Activated CD4-positive, alpha-beta T cell treated with anti-CD3 and anti-CD28 coated beads for 36 hours (primary cell): ENCODE data around the gene DGKI. TPM values are rescaled to one million over a fixed set of nuclear protein-coding genes. Genes with fewer than 3 reads are reported as not detected.

Experiments
- ATAC-seq: fragments of 200-7000 bp; cut with Tn5 transposase; one replicate; pipeline ENCODE4 v1.10.0; 2021; ENCODE audit warnings: mild to moderate bottlenecking, moderate library complexity
- CTCF ChIA-PET: fragments of 350-600 bp; sonication (Branson Sonifier 250); formaldehyde crosslinking; loops from one replicate; lab custom pipeline; 2021; ENCODE audit warnings: antibody characterized with exemption; lab: Charles Lee
- POLR2A ChIA-PET: fragments of 350-600 bp; sonication (Branson Sonifier 250); formaldehyde crosslinking; loops from one replicate; lab custom pipeline; 2021; ENCODE audit warnings: antibody characterized with exemption, inconsistent platforms; lab: Charles Lee
- DNase-seq: peaks from one replicate; pipeline ENCODE4 v3.0.0-alpha.2; 2020
- H3K27ac Mint-ChIP-seq: one replicate; pipeline ENCODE4 v1.8.0; 2021; ENCODE audit warnings: mixed read lengths
- H3K27me3 Mint-ChIP-seq: one replicate; pipeline ENCODE4 v1.8.0; 2021; ENCODE audit warnings: mixed read lengths
- H3K36me3 Mint-ChIP-seq: one replicate; pipeline ENCODE4 v1.8.0; 2021; ENCODE audit warnings: low read depth, mixed read lengths
- H3K4me1 Mint-ChIP-seq: one replicate; pipeline ENCODE4 v1.8.0; 2021; ENCODE audit warnings: mixed read lengths
- H3K4me3 Mint-ChIP-seq: one replicate; pipeline ENCODE4 v1.8.0; 2021; ENCODE audit warnings: mild to moderate bottlenecking, moderate library complexity, mixed read lengths
- H3K9me3 Mint-ChIP-seq: one replicate; pipeline ENCODE4 v1.8.0; 2021; ENCODE audit warnings: low read depth, mixed read lengths
- intact Hi-C, 2 experiments: fragments of 100-400 bp; cut with DNase I in 1 of 2; cut with micrococcal nuclease in 1 of 2; formaldehyde crosslinking; loops; one replicate each; pipeline versions ENCODE4 v1.14.2 to v1.15.1; 2022 to 2024; cut with DNase I, micrococcal nuclease
- total RNA-seq, 2 experiments: library from RNA; stranded (reverse); gene quantifications; one replicate each; pipeline ENCODE4 v1.2.3, GENCODE V29; 2021

DGKI gene
- total RNA-seq, 2 experiments from 2014 or later: 2.9 to 3.0 TPM

DNA sequence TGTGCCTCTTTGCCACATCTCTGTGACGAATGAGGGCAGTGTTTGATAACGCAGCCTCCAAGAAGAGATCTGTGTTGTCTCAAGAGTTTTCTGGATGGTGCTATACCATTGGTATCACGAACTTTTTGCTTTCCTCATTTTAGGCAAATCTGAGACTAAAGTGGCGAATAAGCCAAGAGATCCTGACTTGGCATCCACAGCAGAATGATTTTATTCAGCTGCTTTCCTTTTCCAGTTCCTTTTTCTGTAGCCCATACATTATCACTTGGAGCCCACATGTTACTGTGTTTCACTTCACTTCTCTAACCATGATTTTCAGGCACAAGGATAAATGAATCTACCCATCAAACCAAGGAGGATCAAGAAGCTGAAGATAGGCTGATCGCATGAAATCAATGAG, 325.3 kb downstream of the DGKI start:
- no peak overlapping the region for H3K4me3 Mint-ChIP-seq
- ChIA-PET CTCF (no interaction called here), POLR2A (no interaction called here)
- ATAC-seq: no peak
- intact Hi-C loops: no loop called here
- no peak overlapping the region for H3K27ac Mint-ChIP-seq
- no peaks in the 10 kb centered on the region for H3K4me1 Mint-ChIP-seq
- no peaks in the 10 kb centered on the region for H3K9me3 Mint-ChIP-seq
- DNase-seq: no peak
- peaks cover 3% of the 10 kb centered on the region for H3K27me3 Mint-ChIP-seq
- no peaks in the 10 kb centered on the region for H3K36me3 Mint-ChIP-seq

GRCh38 chr7:137519947-137520346, 326.8 kb downstream of the DGKI start:
- no peaks in the 10 kb centered on the region for H3K4me1 Mint-ChIP-seq
- peaks cover under 1% of the 10 kb centered on the region for H3K27me3 Mint-ChIP-seq
- H3K36me3 Mint-ChIP-seq: no peaks in the 10 kb centered on the region
- no peak overlapping the region for H3K27ac Mint-ChIP-seq
- intact Hi-C loops: no loop called here
- CTCF ChIA-PET: interaction anchor here (0.6 kb wide), 1 partner anchor 476 kb away, joined by 4 read pairs; no protein-coding TSS in a partner anchor
- ATAC-seq (no peak), DNase-seq (no peak)
- no peaks in the 10 kb centered on the region for H3K9me3 Mint-ChIP-seq
- H3K4me3 Mint-ChIP-seq: no peak overlapping the region
- POLR2A ChIA-PET: interaction anchor here (0.7 kb wide), 1 partner anchor 21 kb away, joined by 3 read pairs; no protein-coding TSS in a partner anchor

DNA sequence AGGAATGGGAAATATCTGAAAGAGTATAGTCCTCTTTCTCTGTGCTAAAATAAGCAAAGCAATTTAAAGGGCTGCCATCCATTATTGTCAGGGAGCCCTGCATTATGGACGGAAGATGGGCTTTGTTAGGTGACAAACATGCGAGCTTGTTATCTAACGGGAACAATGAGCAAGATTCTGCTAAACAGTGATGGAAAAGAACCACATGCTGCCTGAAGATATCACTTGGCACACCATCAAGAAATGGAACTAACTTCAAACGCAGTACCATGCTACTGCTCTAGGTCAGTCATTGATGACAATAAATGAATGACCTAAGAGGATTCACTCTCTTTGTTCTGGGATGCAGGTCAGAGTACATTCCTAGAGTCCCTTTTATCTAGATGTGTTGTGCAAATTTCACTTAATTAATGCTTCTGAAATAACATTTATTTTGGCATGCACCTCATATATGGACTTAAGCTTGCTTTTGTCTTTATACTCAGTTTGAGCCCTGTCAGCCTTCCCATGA, 327.5 kb downstream of the DGKI start:
- H3K27ac Mint-ChIP-seq: no peak overlapping the region
- H3K27me3 Mint-ChIP-seq: no peaks in the 10 kb centered on the region
- no peaks in the 10 kb centered on the region for H3K4me1 Mint-ChIP-seq
- no peaks in the 10 kb centered on the region for H3K9me3 Mint-ChIP-seq
- CTCF ChIA-PET: no interaction called here
- DNase-seq: no peak
- H3K36me3 Mint-ChIP-seq: no peaks in the 10 kb centered on the region
- POLR2A ChIA-PET: no interaction called here
- ATAC-seq: no peak
- no peak overlapping the region for H3K4me3 Mint-ChIP-seq
- intact Hi-C loops: no loop called here

DNA sequence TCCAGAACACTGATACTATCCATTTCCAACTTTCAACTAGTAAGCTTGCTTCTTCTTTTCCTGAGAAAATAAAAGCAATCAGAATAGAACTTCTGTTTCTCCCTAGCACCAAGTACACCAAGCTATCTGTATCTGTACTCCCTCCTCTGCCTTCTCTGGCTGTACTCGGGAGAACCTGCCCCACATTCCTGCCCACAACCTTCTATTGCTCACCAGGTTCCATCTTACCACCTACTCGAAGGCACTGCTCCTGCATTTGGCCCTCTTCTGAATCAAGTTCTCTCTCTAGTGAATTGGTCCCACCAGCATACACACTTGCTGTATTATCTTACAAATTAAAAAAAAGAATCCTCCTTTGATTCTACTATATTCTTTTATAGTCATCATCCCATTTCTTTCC, 333.7 kb downstream of the DGKI start:
- H3K36me3 Mint-ChIP-seq: no peaks in the 10 kb centered on the region
- H3K27ac Mint-ChIP-seq: no peak overlapping the region
- ChIA-PET POLR2A (no interaction called here), CTCF (no interaction called here)
- no peak overlapping the region for H3K4me3 Mint-ChIP-seq
- DNase-seq (no peak), ATAC-seq (no peak)
- no peaks in the 10 kb centered on the region for H3K27me3 Mint-ChIP-seq
- intact Hi-C loops: no loop called here
- H3K9me3 Mint-ChIP-seq: no peaks in the 10 kb centered on the region
- H3K4me1 Mint-ChIP-seq: no peaks in the 10 kb centered on the region

DNA sequence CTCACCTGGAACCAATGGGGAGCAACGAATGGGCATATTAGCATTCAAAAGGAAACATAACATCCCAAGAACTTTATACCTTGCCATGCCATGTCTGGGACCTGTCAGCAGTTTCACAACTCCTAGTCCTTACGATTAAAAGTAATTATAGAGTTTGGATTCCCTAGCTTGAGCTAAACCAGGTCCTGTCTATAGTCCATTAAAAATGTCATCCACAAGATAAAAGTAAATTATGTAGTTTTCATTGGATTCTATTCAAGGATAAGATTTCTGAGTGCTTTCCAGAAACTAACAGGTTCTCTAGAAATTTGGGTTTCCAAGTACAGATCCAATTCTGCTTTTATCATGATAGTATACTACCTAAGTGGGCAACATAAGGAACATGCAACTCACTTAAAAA, 339.7 kb downstream of the DGKI start:
- intact Hi-C loops: no loop called here
- Mint-ChIP-seq H3K27ac (no peak overlapping the region), H3K4me3 (no peak overlapping the region), H3K9me3 (peaks cover 2% of the 10 kb centered on the region), H3K4me1 (no peaks in the 10 kb centered on the region), H3K36me3 (no peaks in the 10 kb centered on the region), H3K27me3 (peaks cover 4% of the 10 kb centered on the region)
- DNase-seq (no peak), ATAC-seq (no peak)
- ChIA-PET CTCF (no interaction called here), POLR2A (no interaction called here)

DNA sequence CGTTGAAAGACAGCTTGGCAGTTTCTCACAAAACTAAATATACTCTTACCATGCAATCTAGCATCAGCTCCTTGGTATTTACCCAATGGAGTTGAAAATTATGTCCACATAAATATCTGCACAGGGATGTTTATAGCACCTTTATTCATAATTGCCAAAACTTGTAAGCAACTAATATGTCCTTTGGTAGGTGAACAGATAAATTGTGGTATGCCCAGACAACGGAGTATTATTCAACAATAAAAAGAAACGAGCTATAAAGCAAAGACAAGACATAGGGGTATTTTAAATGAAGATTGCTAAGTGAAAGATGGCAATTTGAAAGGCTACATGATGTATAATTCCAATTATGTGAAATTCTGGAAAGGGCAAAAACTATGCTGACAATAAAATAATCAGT, 340.7 kb downstream of the DGKI start:
- no peak for ATAC-seq
- POLR2A ChIA-PET: no interaction called here
- Mint-ChIP-seq H3K36me3 (no peaks in the 10 kb centered on the region), H3K9me3 (peaks cover 2% of the 10 kb centered on the region), H3K27me3 (peaks cover 5% of the 10 kb centered on the region), H3K4me3 (no peak overlapping the region), H3K4me1 (no peaks in the 10 kb centered on the region), H3K27ac (no peak overlapping the region)
- CTCF ChIA-PET: no interaction called here
- intact Hi-C loops: no loop called here
- no peak for DNase-seq

- Mint-ChIP-seq H3K9me3 (peaks cover 4% of the 10 kb centered on the region), H3K36me3 (no peaks in the 10 kb centered on the region), H3K4me1 (no peaks in the 10 kb centered on the region), H3K27me3 (peaks cover 5% of the 10 kb centered on the region), H3K27ac (no peak overlapping the region), H3K4me3 (no peak overlapping the region)
- POLR2A ChIA-PET: no interaction called here
- intact Hi-C loops: no loop called here
- CTCF ChIA-PET: no interaction called here
- DNase-seq (no peak), ATAC-seq (no peak)
Measured at GRCh38 chr7:137501562-137501961, 345.2 kb downstream of the DGKI start.

GRCh38 chr7:137492889-137493288, 353.9 kb downstream of the DGKI start:
- peaks cover under 1% of the 10 kb centered on the region for H3K27me3 Mint-ChIP-seq
- CTCF ChIA-PET: no interaction called here
- peaks cover 8% of the 10 kb centered on the region for H3K9me3 Mint-ChIP-seq
- intact Hi-C loops: no loop called here
- no peaks in the 10 kb centered on the region for H3K36me3 Mint-ChIP-seq
- POLR2A ChIA-PET: no interaction called here
- DNase-seq (no peak), ATAC-seq (no peak)
- H3K4me1 Mint-ChIP-seq: no peaks in the 10 kb centered on the region
- no peak overlapping the region for H3K4me3 Mint-ChIP-seq
- no peak overlapping the region for H3K27ac Mint-ChIP-seq

DNA sequence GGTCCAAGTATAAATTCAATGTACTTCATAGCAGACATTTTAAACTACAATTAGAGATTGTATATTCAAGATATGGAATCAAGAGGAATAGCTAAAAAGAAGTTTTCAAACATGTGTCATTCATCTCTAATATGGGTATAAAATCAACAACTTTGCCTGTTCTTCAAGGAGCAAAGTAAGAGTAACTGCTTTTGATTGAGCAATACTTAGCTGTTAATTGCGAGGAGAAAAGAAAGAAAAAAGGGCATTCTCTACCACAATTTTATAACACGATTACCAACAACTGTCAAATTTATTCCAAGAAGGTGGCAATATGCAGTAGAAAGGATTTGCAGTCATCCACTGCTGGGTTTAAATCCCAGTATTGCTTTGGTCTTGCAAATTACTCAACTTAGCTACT, 356.9 kb downstream of the DGKI start:
- no peak for DNase-seq
- Mint-ChIP-seq H3K4me1 (no peaks in the 10 kb centered on the region), H3K27me3 (peaks cover 2% of the 10 kb centered on the region), H3K9me3 (peaks cover 5% of the 10 kb centered on the region), H3K36me3 (no peaks in the 10 kb centered on the region), H3K4me3 (no peak overlapping the region), H3K27ac (no peak overlapping the region)
- CTCF ChIA-PET: no interaction called here
- no peak for ATAC-seq
- POLR2A ChIA-PET: no interaction called here
- intact Hi-C loops: no loop called here

DNA sequence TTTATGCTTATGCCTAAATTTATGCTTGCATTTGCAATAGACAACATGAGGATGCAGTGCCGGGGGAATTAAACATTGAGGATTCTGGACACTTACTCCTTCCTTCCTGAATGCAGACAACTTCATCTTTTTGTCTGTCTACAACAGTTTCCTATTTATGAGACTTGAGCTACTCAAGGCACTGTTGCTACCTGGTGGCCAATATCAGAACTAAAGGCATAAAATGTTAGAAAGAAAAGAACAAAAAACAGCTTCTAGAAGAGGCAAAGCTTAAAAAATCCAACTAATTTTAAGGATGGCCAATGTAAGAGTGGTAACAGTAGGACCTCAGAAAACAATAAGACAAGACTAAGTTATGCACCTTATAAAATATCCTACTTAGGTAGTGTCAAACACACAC, 358.7 kb downstream of the DGKI start:
- no peaks in the 10 kb centered on the region for H3K9me3 Mint-ChIP-seq
- CTCF ChIA-PET: no interaction called here
- intact Hi-C loops: no loop called here

DNA sequence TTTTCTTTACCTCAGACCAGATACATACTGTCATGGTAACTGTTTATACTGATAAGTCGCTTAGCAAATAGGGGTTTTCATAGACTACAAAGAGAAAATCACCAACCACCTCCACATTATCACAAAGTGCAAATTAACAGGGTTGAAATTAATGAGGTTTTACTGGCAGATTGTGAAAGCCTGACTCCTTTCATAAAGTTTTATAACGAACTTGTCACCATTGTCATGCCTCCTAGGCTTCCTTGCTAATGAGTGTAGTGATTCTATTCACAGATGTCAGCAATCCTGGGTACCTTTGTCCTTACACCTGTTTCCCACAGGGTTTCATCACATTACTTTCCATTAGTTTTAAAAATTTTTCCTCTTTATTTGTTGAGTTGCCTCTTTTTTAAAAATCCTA, 361.0 kb downstream of the DGKI start:
- intact Hi-C loops: no loop called here
- H3K36me3 Mint-ChIP-seq: no peaks in the 10 kb centered on the region
- no peaks in the 10 kb centered on the region for H3K4me1 Mint-ChIP-seq
- H3K4me3 Mint-ChIP-seq: no peak overlapping the region
- peaks cover 5% of the 10 kb centered on the region for H3K27me3 Mint-ChIP-seq
- ATAC-seq: no peak
- no peak for DNase-seq
- H3K9me3 Mint-ChIP-seq: no peaks in the 10 kb centered on the region
- no peak overlapping the region for H3K27ac Mint-ChIP-seq
- ChIA-PET CTCF (interaction anchor here (0.6 to 0.8 kb wide), 2 partner anchors 99 to 141 kb away, joined by 4 read pairs; no protein-coding TSS in a partner anchor), POLR2A (no interaction called here)

More for the DNA sequence above, 358.7 kb downstream of the DGKI start:
- POLR2A ChIA-PET: no interaction called here
- Mint-ChIP-seq H3K36me3 (no peaks in the 10 kb centered on the region), H3K27ac (no peak overlapping the region), H3K4me3 (no peak overlapping the region), H3K27me3 (peaks cover 2% of the 10 kb centered on the region), H3K4me1 (no peaks in the 10 kb centered on the region)
- DNase-seq (no peak), ATAC-seq (no peak)

GRCh38 chr7:137484326-137484725, 362.4 kb downstream of the DGKI start:
- no peaks in the 10 kb centered on the region for H3K36me3 Mint-ChIP-seq
- ChIA-PET CTCF (no interaction called here), POLR2A (no interaction called here)
- ATAC-seq (no peak), DNase-seq (no peak)
- no peaks in the 10 kb centered on the region for H3K9me3 Mint-ChIP-seq
- intact Hi-C loops: no loop called here
- no peak overlapping the region for H3K27ac Mint-ChIP-seq
- no peaks in the 10 kb centered on the region for H3K4me1 Mint-ChIP-seq
- H3K27me3 Mint-ChIP-seq: peaks cover 5% of the 10 kb centered on the region
- no peak overlapping the region for H3K4me3 Mint-ChIP-seq

GRCh38 chr7:137482466-137482865, 364.3 kb downstream of the DGKI start:
- Mint-ChIP-seq H3K36me3 (no peaks in the 10 kb centered on the region), H3K4me1 (no peaks in the 10 kb centered on the region), H3K27ac (no peak overlapping the region), H3K9me3 (no peaks in the 10 kb centered on the region), H3K4me3 (no peak overlapping the region), H3K27me3 (peaks cover 2% of the 10 kb centered on the region)
- intact Hi-C loops: no loop called here
- CTCF ChIA-PET: no interaction called here
- ATAC-seq: no peak
- POLR2A ChIA-PET: no interaction called here
- DNase-seq: no peak
